Heart left ventricle (tissue), 16 donors: ENCODE results near the gene OR13G1. TPM values are rescaled to one million over a fixed set of nuclear protein-coding genes. Genes with fewer than 3 reads are reported as not detected.

ENCODE experiments used
- ATAC-seq, 4 donors: fragments of 200-7000 bp; cut with Tn5 transposase; one replicate each; pipeline ENCODE4 v1.9.1; 2020 to 2022; ENCODE audit warnings: moderate library complexity in 4 of 4, mild to moderate bottlenecking in 3 of 4, moderate number of reproducible peaks in 1 of 4
- DNase-seq, 5 donors: peaks; one replicate each; pipeline ENCODE4 v3.0.0-alpha.2; 2020
- H3K27ac ChIP-seq, 12 donors: fragments of 200-600 bp; sonication (generic) in 4 of 12; one replicate each; pipeline versions ENCODE4 v1.5.0 to v1.8.0; 2016 to 2022; ENCODE audit warnings: mild to moderate bottlenecking in 2 of 12
- H3K27me3 ChIP-seq, 9 donors: fragments of 200-600 bp; sonication (generic) in 2 of 9; one replicate each; pipeline versions ENCODE4 v1.5.1 to v1.8.0; 2016 to 2022; ENCODE audit warnings: mild to moderate bottlenecking in 3 of 9
- H3K36me3 ChIP-seq, 9 donors: fragments of 200-600 bp; sonication (generic) in 2 of 9; one replicate each; pipeline versions ENCODE4 v1.5.0 to v1.8.0; 2018 to 2022; ENCODE audit warnings: mild to moderate bottlenecking in 2 of 9
- H3K4me1 ChIP-seq, 12 donors: fragments of 200-600 bp; sonication (generic) in 4 of 12; one replicate each; pipeline versions ENCODE4 v1.5.0 to v1.8.0; 2016 to 2022; ENCODE audit warnings: mild to moderate bottlenecking in 3 of 12
- H3K4me3 ChIP-seq, 12 donors: fragments of 200-600 bp; sonication (generic) in 4 of 12; one replicate each; pipeline versions ENCODE4 v1.5.0 to v1.8.0; 2017 to 2022; ENCODE audit warnings: mild to moderate bottlenecking in 9 of 12, moderate library complexity in 4 of 12
- H3K9me3 ChIP-seq, 12 donors: fragments of 200-600 bp; sonication (generic) in 4 of 12; one replicate each; pipeline versions ENCODE4 v1.5.0 to v1.8.0; 2016 to 2022; ENCODE audit warnings: mild to moderate bottlenecking in 1 of 12
- CTCF ChIP-seq, 12 donors: fragments of 200-600 bp; sonication (generic) in 4 of 12; IDR thresholded peaks; one replicate each; pipeline versions ENCODE4 v1.5.0 to v1.8.0; 2018 to 2022; ENCODE audit warnings: antibody characterized with exemption in 12 of 12, mild to moderate bottlenecking in 5 of 12
- WGBS, 4 donors: extraction: QIAGEN DNeasy Blood & Tissue Kit in 2 of 4; methylation state at CpG; one replicate each; pipeline versions ENCODE4 v1.1.5 to v1.1.7; 2013 to 2018; 5-methylcytosine and 5-hydroxymethylcytosine counted together
- intact Hi-C, 10 donors: fragments of 100-400 bp; cut with DNase I; formaldehyde crosslinking; loops; one replicate each; pipeline versions ENCODE4 v1.11.1 to v1.14.2; 2022
- polyA plus RNA-seq, 2 donors: library from polyadenylated mRNA; stranded (reverse); fragments of 200-250 nt; gene quantifications; one replicate each; pipeline ENCODE4 v1.2.3, GENCODE V29; 2013
- total RNA-seq, 9 donors: library from RNA; depleted of rRNA in 2 of 9; stranded (reverse); fragments of >200 nt in 2 of 9; fragmentation: NEBNext Ultra II Directional in 3 of 9; extraction: Animal tissue kit (Norgen Biotek cat#: 25700) in 3 of 9; gene quantifications; one replicate each; pipeline versions ENCODE4 v1.1.0 to v1.2.4, GENCODE V29; 2016 to 2023
- donor health status: ischemic (EF 13 %, LVEDD 7.1; RV severe dilation, severe dysfunction).
- donor health status: healthy with polysubstance abuse.
- donor health status: DM: no; HTN: yes; CAD: no.
- donor health status: DM: no; HTN: no; CAD: no.
- donor health status: ischemic (EF 25% LVEDD 6.9; RV normal size, moderate dysfunction).
- donor health status: ischemic (EF 25% LVEDD 5.7; RV mildly dilated, moderate dysfunction).
- donor health status: healthy.
- donor health status: DM: yes; HTN: yes; CAD: no.
- donor health status: ischemic (EF 35%, LVEDD 5.7; RV mildly dilated, moderate dysfunction).
- donor health status: nonischemic (EF 11% LVEDD 7.7; RV severe dilation, severe dysfunction).
- donor health status: DM: yes; HTN: yes; CAD: no.
- donor health status: PGD.
- donor health status: ischemic (EF 29% LVEDD 5.4; RV normal size, mild dysfunction).
- donor health status: nonischemic (EF 23%, LVEDD 6.1; RV moderate dilation, normal function).

OR13G1 gene
- total and polyA plus RNA-seq, 11 donors = not detected

- H3K4me1 ChIP-seq = no peaks in the 10 kb centered on the region
- no peak overlapping the region for H3K4me3 ChIP-seq
- no peaks in the 10 kb centered on the region for H3K27me3 ChIP-seq
- no peak for DNase-seq
- intact Hi-C loops = no loop called here
- ATAC-seq = no peak
- H3K9me3 ChIP-seq = peaks cover 0 to 13% (median 0%) of the 10 kb centered on the region in 12 donors
- H3K36me3 ChIP-seq = no peaks in the 10 kb centered on the region
- TF ChIP-seq CTCF (IDR thresholded peaks at IDR 0.05) = no peak
- 47 to 59% (median 53%) methylated on average over 3 of the region's 3 CpGs for WGBS, 4 donors
- H3K27ac ChIP-seq = no peak overlapping the region
Observed at GRCh38 chr1:247627951-247628350, 51.6 kb downstream of the OR13G1 start.

Other genes with a start within 250 kb of the OR13G1 start
- gene OR2B11, start 221.6 kb downstream of the OR13G1 start, total RNA-seq = not detected
- not detected for gene OR2B11, start 221.6 kb downstream of the OR13G1 start, polyA plus RNA-seq
- gene OR2C3, start 143.3 kb downstream of the OR13G1 start, total RNA-seq = under 1 TPM in 1 of 9 donors, not detected in 8; 0.04 TPM
- gene OR2C3, start 143.3 kb downstream of the OR13G1 start, polyA plus RNA-seq = not detected
- gene GCSAML, start 130.6 kb downstream of the OR13G1 start, total RNA-seq = under 1 TPM in 4 of 9 donors, not detected in 5; 0.06 to 0.34 (median 0.07) TPM
- under 1 TPM in 1 of 2 donors, not detected in 1; 0.04 TPM for gene GCSAML, start 130.6 kb downstream of the OR13G1 start, polyA plus RNA-seq
- gene OR2G2, start 91.4 kb downstream of the OR13G1 start, total RNA-seq = not detected
- not detected for gene OR2G2, start 91.4 kb downstream of the OR13G1 start, polyA plus RNA-seq
- gene OR2G3, start 74.2 kb downstream of the OR13G1 start, total RNA-seq = not detected
- gene OR2G3, start 74.2 kb downstream of the OR13G1 start, polyA plus RNA-seq = not detected
- gene OR6F1, start 36.9 kb upstream of the OR13G1 start, total RNA-seq = not detected
- not detected for gene OR6F1, start 36.9 kb upstream of the OR13G1 start, polyA plus RNA-seq
- not detected for gene OR14K1, start 58.9 kb upstream of the OR13G1 start, total RNA-seq
- not detected for gene OR14K1, start 58.9 kb upstream of the OR13G1 start, polyA plus RNA-seq
- not detected for gene OR14A2, start 68.4 kb upstream of the OR13G1 start, total RNA-seq
- not detected for gene OR14A2, start 68.4 kb upstream of the OR13G1 start, polyA plus RNA-seq
- gene OR1C1, start 80.8 kb upstream of the OR13G1 start, total RNA-seq = not detected
- not detected for gene OR1C1, start 80.8 kb upstream of the OR13G1 start, polyA plus RNA-seq
- gene OR14A16, start 144.4 kb upstream of the OR13G1 start, total RNA-seq = not detected
- gene OR14A16, start 144.4 kb upstream of the OR13G1 start, polyA plus RNA-seq = not detected
- not detected for gene OR11L1, start 162.2 kb upstream of the OR13G1 start, total RNA-seq
- not detected for gene OR11L1, start 162.2 kb upstream of the OR13G1 start, polyA plus RNA-seq
- 1 to 10 TPM in 2 of 9 donors, under 1 TPM in 6, not detected in 1; 0.15 to 9.6 (median 0.37) TPM for gene TRIM58, start 177.4 kb upstream of the OR13G1 start, total RNA-seq
- under 1 TPM in 1 of 2 donors, not detected in 1; 0.11 TPM for gene TRIM58, start 177.4 kb upstream of the OR13G1 start, polyA plus RNA-seq
- 1 to 10 TPM in 1 of 9 donors, under 1 TPM in 1, not detected in 7; 0.91 to 1.7 TPM for gene OR2W3, start 215.8 kb upstream of the OR13G1 start, total RNA-seq
- gene OR2W3, start 215.8 kb upstream of the OR13G1 start, polyA plus RNA-seq = not detected
- gene OR2T8, start 240.5 kb upstream of the OR13G1 start, total RNA-seq = not detected
- gene OR2T8, start 240.5 kb upstream of the OR13G1 start, polyA plus RNA-seq = not detected
- not detected for gene OR2AJ1, start 245.2 kb upstream of the OR13G1 start, total RNA-seq
- not detected for gene OR2AJ1, start 245.2 kb upstream of the OR13G1 start, polyA plus RNA-seq